Cortex of kidney (tissue), 1 donor: Measurements from ENCODE around the gene CARMIL3.
"Not testable (repeated sequence)": the region's sequence is repeated elsewhere in the genome, so short reads cannot be mapped to it uniquely, and the experiment has no call there.

ENCODE experiments used
- DNase-seq: peaks from one replicate; lab custom pipeline; 2025; lab: John Stamatoyannopoulos, UW

The CARMIL3 gene

GRCh38 chr14:24051789-24052655 lies at the start of gene CARMIL3:
Gene CARMIL3, plus strand, starts transcription at chr14:24052009. Its CDS starts 145 bp downstream, at chr14:24052154.
- DNase-seq: no peak

- DNase-seq: not testable (repeated sequence)
These were observed 45.4 kb upstream of the CARMIL3 start for GRCh38 chr14:24006471-24006816.

- not testable (repeated sequence) for DNase-seq
These were observed 44.8 kb upstream of the CARMIL3 start for GRCh38 chr14:24006817-24007652.

GRCh38 chr14:24011051-24011450 lies 40.8 kb upstream of the CARMIL3 start:
- no peak for DNase-seq

- not testable (repeated sequence) for DNase-seq
These were observed 39.0 kb upstream of the CARMIL3 start for GRCh38 chr14:24012726-24013273.

GRCh38 chr14:24013654-24014514 lies 37.9 kb upstream of the CARMIL3 start:
- no peak for DNase-seq

GRCh38 chr14:24015745-24016144 lies 36.1 kb upstream of the CARMIL3 start:
- not testable (repeated sequence) for DNase-seq

- not testable (repeated sequence) for DNase-seq
These were observed 32.8 kb upstream of the CARMIL3 start for GRCh38 chr14:24018978-24019377.

- DNase-seq: not testable (repeated sequence)
These were observed 31.9 kb upstream of the CARMIL3 start for GRCh38 chr14:24019944-24020343.

GRCh38 chr14:24020520-24020919 lies 31.3 kb upstream of the CARMIL3 start:
- not testable (repeated sequence) for DNase-seq

- DNase-seq: not testable (repeated sequence)
These were observed 26.8 kb upstream of the CARMIL3 start for GRCh38 chr14:24024939-24025418.

- not testable (repeated sequence) for DNase-seq
These were observed 22.1 kb upstream of the CARMIL3 start for GRCh38 chr14:24029687-24030086.

GRCh38 chr14:24031331-24031730 lies 20.5 kb upstream of the CARMIL3 start:
- DNase-seq: not testable (repeated sequence)

GRCh38 chr14:24032727-24033418 lies 18.9 kb upstream of the CARMIL3 start:
- DNase-seq: no peak

GRCh38 chr14:24035769-24036168 lies 16.0 kb upstream of the CARMIL3 start:
- DNase-seq: not testable (repeated sequence)

GRCh38 chr14:24036169-24036962 lies 15.4 kb upstream of the CARMIL3 start:
- DNase-seq: no peak

GRCh38 chr14:24036963-24037657 lies 14.7 kb upstream of the CARMIL3 start:
- not testable (repeated sequence) for DNase-seq

- no peak for DNase-seq
These were observed 14.2 kb upstream of the CARMIL3 start for GRCh38 chr14:24037658-24038037.

GRCh38 chr14:24038686-24039085 lies 13.1 kb upstream of the CARMIL3 start:
- DNase-seq: no peak
